NCI-H1694 (cell line): ENCODE data around the gene RALY.
"Not testable (repeated sequence)": the region's sequence is repeated elsewhere in the genome, so short reads cannot be mapped to it uniquely, and the experiment has no call there.

ENCODE experiments used
- DNase-seq: peaks from one replicate; lab custom pipeline; 2025; lab: John Stamatoyannopoulos, UW

The RALY gene

GRCh38 chr20:34015401-34016335 lies 22.0 kb downstream of the RALY start:
- no peak for DNase-seq

- DNase-seq = no peak
Observed at GRCh38 chr20:34016736-34017135, 23.0 kb downstream of the RALY start.

GRCh38 chr20:34017610-34018009 lies 23.9 kb downstream of the RALY start:
- no peak for DNase-seq

GRCh38 chr20:34018166-34018565 lies 24.5 kb downstream of the RALY start:
- no peak for DNase-seq

- peak; percentile 3 for DNase-seq
Observed at GRCh38 chr20:34022151-34022838, 28.6 kb downstream of the RALY start.

DNA sequence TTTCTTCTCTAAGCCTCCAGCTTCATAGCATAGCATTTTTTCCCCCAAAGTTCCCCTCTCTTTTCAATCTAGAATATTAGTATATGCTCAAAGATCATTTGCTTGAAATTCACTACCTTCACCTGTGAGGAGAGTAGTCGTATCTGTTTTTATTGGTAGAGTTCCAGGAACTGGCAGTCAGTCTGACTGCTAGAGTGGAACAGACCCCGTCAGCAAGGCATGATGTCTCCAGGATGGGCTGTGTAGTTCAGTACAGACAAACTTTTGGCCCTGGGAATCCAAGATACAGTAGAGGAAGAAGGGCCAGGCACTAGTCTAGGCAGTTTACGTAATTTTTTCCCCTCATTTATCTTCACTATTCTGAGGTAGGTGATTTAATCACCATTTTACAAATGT lies 29.1 kb downstream of the RALY start:
- no peak for DNase-seq

GRCh38 chr20:34023937-34024722 lies 30.4 kb downstream of the RALY start:
- DNase-seq = no peak

GRCh38 chr20:34024723-34025351 lies 31.1 kb downstream of the RALY start:
- no peak for DNase-seq

- DNase-seq = not testable (repeated sequence)
Observed at GRCh38 chr20:34028013-34028412, 34.3 kb downstream of the RALY start.

GRCh38 chr20:34029415-34029814 lies 35.7 kb downstream of the RALY start:
- no peak for DNase-seq

GRCh38 chr20:34030456-34030855 lies 36.7 kb downstream of the RALY start:
- DNase-seq = no peak

DNA sequence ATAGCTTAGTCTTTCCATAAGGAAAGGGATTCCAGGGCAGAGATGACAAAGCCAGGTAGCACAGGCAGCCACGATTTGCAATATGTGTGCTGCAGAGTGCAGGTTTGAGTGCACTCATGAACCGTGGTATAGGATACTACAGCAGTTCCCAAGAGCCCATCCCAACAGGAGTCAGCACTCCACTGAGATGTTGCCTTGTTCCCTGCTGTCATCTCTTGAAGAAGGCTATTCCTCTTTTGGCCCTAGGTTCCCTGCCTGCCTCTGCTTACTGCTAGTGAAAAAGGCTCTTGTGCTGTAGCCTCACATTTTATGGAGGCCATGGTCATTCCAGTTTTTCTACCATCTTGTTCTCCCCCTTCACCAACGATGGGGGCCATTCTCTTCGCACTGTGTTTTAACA lies 40.2 kb downstream of the RALY start:
- no peak for DNase-seq

DNA sequence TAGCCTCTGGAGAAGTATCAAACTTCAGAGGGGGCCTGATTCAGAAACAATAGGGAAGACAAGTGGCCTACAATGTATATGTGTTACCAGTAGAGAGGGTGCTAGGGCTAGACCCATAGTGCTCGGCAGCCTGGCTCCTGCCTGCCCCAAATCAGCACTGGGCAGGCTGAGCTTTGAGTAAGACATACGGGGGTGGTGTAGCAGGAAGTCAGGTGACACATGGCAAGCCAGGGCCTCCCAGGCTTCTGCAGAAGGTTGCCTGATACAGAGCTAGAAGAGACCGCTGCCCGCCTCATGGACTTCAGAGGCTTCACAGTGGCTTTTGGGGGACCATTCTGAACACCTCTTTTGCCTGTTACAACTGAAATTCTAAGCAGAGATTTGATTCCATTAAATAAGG lies 43.4 kb downstream of the RALY start:
- no peak for DNase-seq

GRCh38 chr20:34037767-34038166 lies 44.1 kb downstream of the RALY start:
- DNase-seq = no peak

- DNase-seq = peak; percentile 58
Observed at GRCh38 chr20:34040300-34040995, 46.7 kb downstream of the RALY start.

GRCh38 chr20:34041226-34041625 lies 47.5 kb downstream of the RALY start:
- no peak for DNase-seq

DNA sequence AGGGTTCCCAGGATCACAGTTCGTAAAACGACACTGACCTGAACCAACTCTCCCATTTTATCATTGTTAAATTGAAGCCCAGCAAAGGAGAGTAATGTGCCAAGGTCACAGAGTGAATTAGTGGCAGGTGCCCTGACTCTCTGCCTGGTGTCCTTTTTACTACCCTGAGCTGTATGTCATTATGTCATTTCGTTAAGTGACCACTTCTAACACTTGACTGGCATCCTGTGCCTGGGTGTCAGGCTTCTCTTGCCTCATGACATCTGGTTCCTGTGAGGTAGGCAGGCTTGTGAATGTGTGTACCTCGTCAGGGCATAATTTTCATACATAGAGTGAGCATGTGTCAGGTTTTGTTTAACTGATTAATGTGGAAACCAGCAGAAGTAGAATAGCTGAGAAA lies 48.6 kb downstream of the RALY start:
- no peak for DNase-seq

GRCh38 chr20:34043025-34043424 lies 49.3 kb downstream of the RALY start:
- no peak for DNase-seq

GRCh38 chr20:34045294-34045693 lies 51.6 kb downstream of the RALY start:
- DNase-seq = no peak

- DNase-seq = no peak
Observed at GRCh38 chr20:34045930-34046725, 52.4 kb downstream of the RALY start.
